MCF 10A (cell line): ENCODE measurements around the gene FSD1L. TPM values are rescaled to one million over a fixed set of nuclear protein-coding genes. Genes with fewer than 3 reads are reported as not detected.
"Not testable (repeated sequence)": the region's sequence is repeated elsewhere in the genome, so short reads cannot be mapped to it uniquely, and the experiment has no call there.

Source experiments
- BruUV-seq: library from RNA; stranded (reverse); fragments of 400-500 nt; replicated peaks from 2 replicates; lab custom pipeline; 2021; lab: Mats Ljungman, UMichigan
- CTCF ChIA-PET: fragments of 300-600 bp; sonication (Branson Sonifier 250); formaldehyde crosslinking; extraction: SDS; loops from one replicate; lab custom pipeline; 2021; ENCODE audit warnings: antibody characterized with exemption, inconsistent platforms; lab: Yijun Ruan, JAX
- POLR2A ChIA-PET: fragments of 300-600, 350-650 bp; sonication (Branson Sonifier 250); formaldehyde crosslinking; extraction: SDS; loops from one replicate; lab custom pipeline; 2020; ENCODE audit warnings: antibody characterized with exemption, inconsistent platforms; lab: Yijun Ruan, JAX
- DNase-seq: peaks from one replicate; pipeline ENCODE4 v3.0.0-alpha.2; 2018; ENCODE audit not compliant: unreplicated experiment
- H3K27ac Mint-ChIP-seq: one replicate; pipeline ENCODE4 v1.8.0; 2022; ENCODE audit warnings: mild to moderate bottlenecking, low read depth, mixed read lengths; ENCODE audit not compliant: unreplicated experiment
- H3K27me3 Mint-ChIP-seq: one replicate; pipeline ENCODE4 v1.8.0; 2022; ENCODE audit warnings: mixed read lengths; ENCODE audit not compliant: insufficient read depth, unreplicated experiment
- H3K36me3 Mint-ChIP-seq: one replicate; pipeline ENCODE4 v1.8.0; 2022; ENCODE audit warnings: mild to moderate bottlenecking, moderate library complexity, mixed read lengths; ENCODE audit not compliant: insufficient read depth, unreplicated experiment
- H3K4me1 Mint-ChIP-seq: one replicate; pipeline ENCODE4 v1.8.0; 2022; ENCODE audit warnings: mixed read lengths; ENCODE audit not compliant: insufficient read depth, unreplicated experiment
- H3K4me3 Mint-ChIP-seq: one replicate; pipeline ENCODE4 v1.8.0; 2022; ENCODE audit warnings: mild to moderate bottlenecking, moderate library complexity, mixed read lengths; ENCODE audit not compliant: unreplicated experiment
- H3K9me3 Mint-ChIP-seq: one replicate; pipeline ENCODE4 v1.8.0; 2022; ENCODE audit warnings: mixed read lengths; ENCODE audit not compliant: unreplicated experiment
- intact Hi-C: fragments of 100-400 bp; cut with micrococcal nuclease; formaldehyde crosslinking; loops from 2 replicates; pipeline ENCODE4 v1.14.1; 2022
- total RNA-seq: library from RNA; stranded (reverse); gene quantifications from 2 replicates; pipeline ENCODE4 v1.2.3, GENCODE V29; 2022
- TF ChIP-seq, protein P1 (sequence below): fragments of 200-600 bp; IDR thresholded peaks from one replicate; pipeline ENCODE4 v1.8.0; 2022; ENCODE audit warnings: antibody characterized with exemption, mild to moderate bottlenecking; ENCODE audit not compliant: unreplicated experiment

FSD1L gene
- total RNA-seq, 1 experiment from 2014 or later, result 7.2 TPM

DNA sequence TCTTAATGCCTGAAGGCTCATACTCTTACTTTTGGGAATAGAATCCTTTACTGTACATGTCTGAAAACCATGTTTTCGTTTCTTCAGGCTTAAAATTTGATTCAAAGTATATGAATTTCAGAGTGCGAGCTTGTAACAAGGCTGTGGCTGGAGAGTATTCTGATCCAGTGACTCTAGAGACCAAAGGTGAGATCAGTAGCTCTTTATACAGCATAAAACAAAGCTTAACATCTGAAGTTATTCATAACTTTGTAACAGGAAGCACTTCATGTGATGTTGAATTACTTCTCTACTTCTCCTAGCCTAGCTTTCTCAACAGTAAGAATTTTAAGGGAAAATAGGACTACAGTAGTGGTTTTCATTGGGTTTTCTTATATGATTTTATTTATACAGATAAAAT is 60.7 kb downstream of the FSD1L start:
- no peaks in the 10 kb centered on the region for H3K27me3 Mint-ChIP-seq

DNA sequence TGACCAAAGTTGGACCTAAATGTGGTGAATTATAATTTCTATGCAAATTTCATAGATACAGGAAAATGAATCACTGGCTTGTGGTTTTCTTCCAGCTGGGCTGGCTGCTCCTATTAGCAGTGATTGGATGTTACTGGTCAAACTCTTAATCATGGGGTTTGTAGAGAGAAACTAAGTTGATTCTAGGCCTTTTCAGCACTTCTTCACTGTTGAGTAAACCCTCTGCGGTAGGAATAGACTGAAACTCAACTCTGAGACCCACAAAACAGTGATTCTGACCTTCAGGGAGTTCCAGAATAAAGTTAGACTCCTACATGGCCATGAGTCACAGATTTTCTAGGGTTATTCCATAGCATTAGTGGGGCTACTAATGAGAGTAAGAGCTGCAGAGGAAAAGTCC is 62.2 kb downstream of the FSD1L start:
- peak; percentile 36 for DNase-seq
- no peaks in the 10 kb centered on the region for H3K27me3 Mint-ChIP-seq
- no peaks in the 10 kb centered on the region for H3K9me3 Mint-ChIP-seq
- ChIA-PET POLR2A (no interaction called here), CTCF (no interaction called here)
- peak overlapping the region; percentile 67 for H3K27ac Mint-ChIP-seq
- peaks cover 12% of the 10 kb centered on the region for H3K36me3 Mint-ChIP-seq
- BruUV-seq, result no TSS peak
- intact Hi-C loops, result no loop called here
- H3K4me1 Mint-ChIP-seq, result no peaks in the 10 kb centered on the region
- TF ChIP-seq, protein P1, sequence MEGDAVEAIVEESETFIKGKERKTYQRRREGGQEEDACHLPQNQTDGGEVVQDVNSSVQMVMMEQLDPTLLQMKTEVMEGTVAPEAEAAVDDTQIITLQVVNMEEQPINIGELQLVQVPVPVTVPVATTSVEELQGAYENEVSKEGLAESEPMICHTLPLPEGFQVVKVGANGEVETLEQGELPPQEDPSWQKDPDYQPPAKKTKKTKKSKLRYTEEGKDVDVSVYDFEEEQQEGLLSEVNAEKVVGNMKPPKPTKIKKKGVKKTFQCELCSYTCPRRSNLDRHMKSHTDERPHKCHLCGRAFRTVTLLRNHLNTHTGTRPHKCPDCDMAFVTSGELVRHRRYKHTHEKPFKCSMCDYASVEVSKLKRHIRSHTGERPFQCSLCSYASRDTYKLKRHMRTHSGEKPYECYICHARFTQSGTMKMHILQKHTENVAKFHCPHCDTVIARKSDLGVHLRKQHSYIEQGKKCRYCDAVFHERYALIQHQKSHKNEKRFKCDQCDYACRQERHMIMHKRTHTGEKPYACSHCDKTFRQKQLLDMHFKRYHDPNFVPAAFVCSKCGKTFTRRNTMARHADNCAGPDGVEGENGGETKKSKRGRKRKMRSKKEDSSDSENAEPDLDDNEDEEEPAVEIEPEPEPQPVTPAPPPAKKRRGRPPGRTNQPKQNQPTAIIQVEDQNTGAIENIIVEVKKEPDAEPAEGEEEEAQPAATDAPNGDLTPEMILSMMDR, result no peak
- H3K4me3 Mint-ChIP-seq, result no peak overlapping the region

More for the DNA sequence above, 60.7 kb downstream of the FSD1L start:
- Mint-ChIP-seq H3K27ac (no peak overlapping the region), H3K4me1 (no peaks in the 10 kb centered on the region), H3K4me3 (no peak overlapping the region), H3K9me3 (no peaks in the 10 kb centered on the region), H3K36me3 (peaks cover 12% of the 10 kb centered on the region)
- intact Hi-C loops, result no loop called here
- BruUV-seq, result no TSS peak
- ChIA-PET CTCF (interaction anchor here (0.5 kb wide), 1 partner anchor 48 kb away, joined by 3 read pairs; no protein-coding TSS in a partner anchor), POLR2A (no interaction called here)
- TF ChIP-seq, protein P1, result no peak
- no peak for DNase-seq

DNA sequence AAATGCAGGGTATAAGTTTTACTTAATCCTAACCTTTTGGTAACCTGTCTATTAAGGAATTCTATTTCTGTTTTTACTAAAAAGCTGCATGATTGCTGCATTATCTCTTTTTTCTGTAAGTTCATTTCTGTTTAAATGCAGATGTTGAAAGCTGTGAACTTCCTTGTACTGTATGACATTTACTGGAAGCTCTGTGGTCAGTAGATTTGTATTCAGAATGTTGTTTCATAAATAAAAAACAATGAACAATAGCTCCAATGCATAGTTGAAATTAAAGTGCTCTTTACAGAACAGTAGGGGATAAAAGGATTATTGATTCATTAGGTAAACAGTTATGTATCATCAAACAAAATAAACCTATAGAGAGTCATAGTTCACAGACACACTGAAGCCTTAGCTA is 63.6 kb downstream of the FSD1L start:
- peaks cover 18% of the 10 kb centered on the region for H3K36me3 Mint-ChIP-seq
- TF ChIP-seq, protein P1, result no peak
- no peak overlapping the region for H3K27ac Mint-ChIP-seq
- no peaks in the 10 kb centered on the region for H3K4me1 Mint-ChIP-seq
- no peak overlapping the region for H3K4me3 Mint-ChIP-seq
- no peaks in the 10 kb centered on the region for H3K27me3 Mint-ChIP-seq
- no peak for DNase-seq
- BruUV-seq, result no TSS peak
- intact Hi-C loops, result no loop called here
- ChIA-PET CTCF (interaction anchor here (0.6 kb wide), 1 partner anchor 71 kb away, joined by 3 read pairs; no protein-coding TSS in a partner anchor), POLR2A (no interaction called here)
- H3K9me3 Mint-ChIP-seq, result no peaks in the 10 kb centered on the region

DNA sequence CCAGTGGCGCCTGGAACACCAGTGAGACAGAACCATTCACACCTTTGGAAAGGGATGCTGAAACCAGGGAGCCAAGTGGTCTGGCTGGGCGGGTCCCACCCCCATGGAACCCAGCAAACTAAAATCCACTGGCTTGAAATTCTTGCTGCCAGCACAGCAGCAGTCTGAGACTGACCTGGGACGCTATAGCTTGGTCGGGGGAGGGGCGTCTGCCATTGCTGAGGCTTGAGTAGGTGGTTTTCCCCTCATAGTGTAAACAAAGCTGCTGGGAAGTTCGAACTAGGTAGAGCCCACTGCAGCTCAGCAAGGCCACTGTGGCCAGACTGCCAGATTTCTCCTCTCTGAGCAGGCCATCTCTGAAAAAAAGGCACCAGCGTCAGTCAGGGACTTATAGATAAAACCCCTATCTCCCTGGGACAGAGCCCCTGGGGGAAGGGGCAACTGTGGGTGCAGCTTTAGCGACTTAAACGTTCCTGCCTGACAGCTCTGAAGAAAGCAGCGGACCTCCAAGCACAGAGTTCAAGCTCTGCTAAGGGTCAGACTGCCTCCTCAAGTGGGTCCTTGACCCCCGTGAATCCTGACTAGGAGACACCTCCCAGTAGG is 68.1 kb downstream of the FSD1L start:
- H3K36me3 Mint-ChIP-seq, result peaks cover 16% of the 10 kb centered on the region
- intact Hi-C loops, result no loop called here
- no peak overlapping the region for H3K27ac Mint-ChIP-seq
- no peaks in the 10 kb centered on the region for H3K4me1 Mint-ChIP-seq
- no peaks in the 10 kb centered on the region for H3K27me3 Mint-ChIP-seq
- POLR2A ChIA-PET, result no interaction called here
- TF ChIP-seq, protein P1, result no peak
- no peak for DNase-seq
- no TSS peak for BruUV-seq
- H3K9me3 Mint-ChIP-seq, result no peaks in the 10 kb centered on the region
- H3K4me3 Mint-ChIP-seq, result no peak overlapping the region
- CTCF ChIA-PET, result interaction anchor here (0.6 kb wide), 3 partner anchors 39 to 1481 kb away, joined by 4 to 5 read pairs (median 4); no protein-coding TSS in a partner anchor

DNA sequence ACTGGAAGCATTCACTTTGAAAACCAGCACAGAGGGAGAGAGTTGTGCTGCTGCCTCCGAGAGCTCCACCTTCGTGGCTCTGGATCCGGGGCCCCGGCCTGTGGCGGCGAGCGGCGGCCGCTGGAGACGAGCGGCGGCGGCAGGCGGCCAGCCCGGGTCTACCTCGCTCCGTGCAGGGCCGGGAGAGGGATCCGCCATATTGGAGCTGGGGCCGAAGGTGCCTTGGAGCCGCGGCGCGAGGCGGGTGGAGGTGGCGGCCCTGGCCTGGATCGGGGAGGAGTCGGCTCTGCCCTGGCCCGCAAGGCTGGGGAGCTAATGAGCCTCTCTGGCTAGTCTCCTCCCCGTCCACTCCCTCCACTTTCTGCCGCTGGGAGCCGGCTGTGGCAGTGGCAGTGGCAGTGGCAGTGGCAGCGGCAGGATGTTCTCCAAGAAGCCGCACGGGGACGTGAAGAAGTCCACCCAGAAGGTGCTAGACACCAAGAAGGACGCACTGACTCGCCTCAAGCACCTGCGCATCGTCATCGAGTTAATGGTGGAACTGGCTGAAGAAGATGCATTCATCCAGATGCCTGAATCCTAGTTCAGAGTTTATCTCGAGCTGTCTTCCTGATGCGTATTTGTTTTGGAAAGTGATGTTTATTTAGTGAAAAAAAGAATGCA is 72.0 kb downstream of the FSD1L start:
- CTCF ChIA-PET, H3K27ac Mint-ChIP-seq, H3K9me3 Mint-ChIP-seq, DNase-seq, intact Hi-C loops, H3K4me1 Mint-ChIP-seq, H3K27me3 Mint-ChIP-seq, H3K4me3 Mint-ChIP-seq, BruUV-seq: not testable (repeated sequence)
- POLR2A ChIA-PET, result interaction anchor here (0.6 kb wide), 1 partner anchor 1776 kb away, joined by 3 read pairs; no protein-coding TSS in a partner anchor
- H3K36me3 Mint-ChIP-seq, result peaks cover 16% of the 10 kb centered on the region

DNA sequence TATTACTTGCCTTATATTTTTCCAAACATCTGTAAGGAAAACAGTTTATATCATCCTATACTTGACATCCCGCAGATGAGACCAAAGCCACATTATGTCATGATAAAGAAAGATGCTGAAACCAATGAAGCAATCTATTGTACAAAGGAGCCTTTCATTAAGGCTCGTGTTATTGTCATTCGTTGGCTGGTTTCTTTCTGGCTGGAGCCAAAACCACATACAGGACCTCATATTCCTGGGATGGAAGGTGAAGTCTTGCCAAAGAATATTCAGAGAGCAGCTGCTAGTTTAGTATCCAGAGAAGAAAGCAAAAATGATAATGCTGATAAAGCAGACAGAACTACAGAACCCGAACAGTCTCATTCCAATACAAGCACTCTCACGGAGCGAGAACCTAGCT is 73.2 kb downstream of the FSD1L start:
- H3K4me1 Mint-ChIP-seq, POLR2A ChIA-PET, H3K4me3 Mint-ChIP-seq, DNase-seq, H3K9me3 Mint-ChIP-seq, H3K27ac Mint-ChIP-seq, intact Hi-C loops, H3K27me3 Mint-ChIP-seq, BruUV-seq: not testable (repeated sequence)
- CTCF ChIA-PET, result interaction anchor here (0.5 kb wide), 1 partner anchor 9 kb away, joined by 3 read pairs; no protein-coding TSS in a partner anchor
- H3K36me3 Mint-ChIP-seq, result peaks cover 11% of the 10 kb centered on the region
